GM12801 (cell line): Measurements from ENCODE around the gene NGFR.

Source experiments
- CTCF ChIP-seq: IDR thresholded peaks from one replicate; pipeline ENCODE4 v1.5.1; 2011; ENCODE audit warnings: control low read depth; ENCODE audit not compliant: insufficient read length; ENCODE audit errors: extremely low read depth

NGFR gene

GRCh38 chr17:49501496-49501895 is 6.4 kb downstream of the NGFR start:
- TF ChIP-seq CTCF: no peak

- TF ChIP-seq CTCF: no peak
These were observed 7.2 kb downstream of the NGFR start for GRCh38 chr17:49502254-49502653.

GRCh38 chr17:49504369-49504768 is 9.3 kb downstream of the NGFR start:
- TF ChIP-seq CTCF: no peak

- no peak for TF ChIP-seq CTCF
These were observed 10.8 kb downstream of the NGFR start for GRCh38 chr17:49505854-49506253.

- TF ChIP-seq CTCF: no peak
These were observed 11.2 kb downstream of the NGFR start for GRCh38 chr17:49506282-49506681.

- TF ChIP-seq CTCF: no peak
These were observed 13.2 kb downstream of the NGFR start for GRCh38 chr17:49508061-49508865.

GRCh38 chr17:49508866-49509587 is 13.9 kb downstream of the NGFR start:
- TF ChIP-seq CTCF: no peak
